Left lobe of liver (tissue), 2 donors: ENCODE data around the gene CCDC88A. TPM values are rescaled to one million over a fixed set of nuclear protein-coding genes. Genes with fewer than 3 reads are reported as not detected.
A peak's percentile ranks its signal among the peaks of the same experiment; 100 is the strongest.

ENCODE experiments used
- ATAC-seq: fragments of 200-7000 bp; cut with Tn5 transposase; one replicate; pipeline ENCODE4 v1.9.1; 2020; ENCODE audit warnings: mild to moderate bottlenecking, moderate library complexity
- DNase-seq: peaks from one replicate; pipeline ENCODE4 v3.0.0-alpha.2; 2020; ENCODE audit warnings: low spot score
- total RNA-seq: library from RNA; stranded (reverse); gene quantifications from one replicate; pipeline ENCODE4 v1.2.1, GENCODE V29; 2021
- donor health status: DM: no; HTN: no; CAD: no; lungs with moderate emphysema.
- donor health status: DM: no; HTN: yes; CAD: no.

Gene CCDC88A
- total RNA-seq, 1 donor from 2014 or later = 12.0 TPM

DNA sequence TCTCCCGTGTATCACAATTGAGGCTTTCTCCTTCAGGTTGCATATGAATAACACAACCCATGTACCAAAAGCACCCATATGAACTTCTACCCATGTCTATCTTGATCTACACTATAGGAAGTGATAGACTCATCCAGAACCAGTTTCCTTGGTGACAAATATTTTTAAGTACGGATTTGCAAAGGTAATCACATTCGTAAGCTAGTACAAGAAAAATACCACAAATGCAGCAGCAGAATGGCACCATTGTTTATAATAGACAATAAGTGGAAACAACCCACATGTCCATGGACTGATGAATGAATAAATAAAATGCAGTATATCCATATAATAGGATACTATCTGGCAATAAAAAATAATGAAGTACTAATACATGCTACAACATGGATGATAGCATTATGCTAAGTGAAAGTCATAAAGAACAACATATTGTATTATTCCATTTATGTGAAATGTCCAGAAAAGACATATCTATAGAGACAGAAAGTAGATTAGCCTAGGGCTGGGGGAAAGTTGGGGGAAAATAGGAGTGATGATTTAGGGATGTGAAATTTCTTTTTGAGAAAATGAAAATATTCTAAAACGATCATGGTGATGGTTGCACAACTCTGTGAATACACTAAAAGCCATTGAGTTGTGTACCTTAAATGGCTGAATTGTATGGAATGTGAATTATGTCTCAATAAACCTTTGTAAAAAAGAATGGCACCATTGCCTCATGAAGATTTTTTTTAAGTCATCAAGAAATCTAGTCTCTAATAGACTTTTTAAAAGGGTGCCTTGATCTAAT, 3.4 kb upstream of the CCDC88A start:
- ATAC-seq = no peak

GRCh38 chr2:55421326-55421725, 1.7 kb upstream of the CCDC88A start:
- ATAC-seq (no peak), DNase-seq (no peak)

More for the DNA sequence above, 3.4 kb upstream of the CCDC88A start:
- no peak for DNase-seq

GRCh38 chr2:55420871-55421270, 1.2 kb upstream of the CCDC88A start:
- ATAC-seq (no peak), DNase-seq (no peak)

DNA sequence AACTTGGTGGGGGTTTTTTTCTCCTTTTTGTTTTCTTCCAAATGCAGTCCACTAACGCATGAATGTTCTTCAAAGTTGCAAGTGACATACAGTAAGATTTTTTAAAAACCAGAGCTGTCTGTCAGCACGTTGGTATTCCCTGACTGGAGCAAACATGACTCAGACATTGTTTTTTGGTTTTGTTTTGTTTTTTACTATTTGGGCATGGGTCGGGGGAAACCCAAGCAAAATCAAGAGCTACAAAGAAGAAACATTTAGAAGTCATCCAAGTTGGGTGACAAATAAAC, 726 bp upstream of the CCDC88A start:
- ATAC-seq (no peak), DNase-seq (no peak)

GRCh38 chr2:55419233-55419678, 400 bp downstream of the CCDC88A start:
- DNase-seq = no peak
- ATAC-seq = peak; percentile 37

GRCh38 chr2:55418512-55419232, 984 bp downstream of the CCDC88A start:
- ATAC-seq (no peak), DNase-seq (no peak)

DNA sequence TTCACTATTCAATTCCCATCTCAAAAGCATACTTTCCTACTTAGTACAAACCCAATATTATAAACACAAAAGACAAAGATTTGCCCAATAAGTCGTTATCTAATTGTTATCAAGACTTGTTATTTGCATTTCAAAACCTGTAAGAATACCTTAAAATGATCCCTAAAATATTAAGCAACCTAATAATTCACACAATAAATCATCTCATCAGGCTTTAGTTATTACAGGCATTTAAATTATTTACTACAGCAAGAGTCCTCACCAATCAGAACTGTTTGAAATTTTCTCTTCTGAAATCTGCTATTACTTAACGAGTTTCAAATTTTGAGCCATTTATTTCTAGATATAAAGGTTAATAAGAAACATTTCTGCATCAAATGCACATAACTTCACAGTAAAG, 1.6 kb downstream of the CCDC88A start:
- ATAC-seq (no peak), DNase-seq (no peak)

DNA sequence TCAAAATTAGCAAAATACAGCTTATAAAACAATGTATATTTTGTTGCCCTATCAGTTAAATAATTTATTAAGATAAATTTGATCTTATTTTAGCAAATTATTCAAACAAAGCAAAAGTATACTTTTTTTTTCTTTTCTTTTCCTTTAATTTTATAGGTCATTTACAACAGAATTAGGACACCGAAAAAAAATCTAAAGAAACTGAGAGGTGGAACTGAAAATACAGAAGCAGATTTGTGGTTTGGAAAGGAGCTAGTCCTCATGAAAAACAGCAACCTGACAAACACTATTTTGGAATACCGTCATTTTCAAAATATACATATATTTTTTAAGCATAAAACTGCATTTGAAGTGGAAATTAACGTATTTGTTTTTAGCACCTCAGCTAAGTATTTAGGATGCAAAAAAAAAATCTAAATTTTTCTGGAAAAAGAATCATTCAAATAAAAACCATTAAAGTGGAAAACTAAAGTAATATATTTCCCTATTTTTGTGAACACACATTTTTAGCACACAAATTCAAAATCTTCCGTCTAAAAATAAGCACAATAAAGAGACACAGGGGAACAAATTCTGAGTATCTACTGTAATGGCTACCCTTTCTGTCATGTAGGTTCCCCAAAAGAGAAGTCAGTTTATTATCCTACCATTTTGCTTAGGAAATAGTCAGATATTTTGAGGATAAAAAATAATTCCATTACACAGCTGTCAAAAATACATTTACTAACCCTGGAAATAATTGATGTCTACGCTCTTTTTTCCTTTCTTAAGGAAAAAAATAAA, 2.7 kb downstream of the CCDC88A start:
- no peak for ATAC-seq

GRCh38 chr2:55415300-55415699, 4.4 kb downstream of the CCDC88A start:
- DNase-seq = no peak
- no peak for ATAC-seq

More for the DNA sequence above, 2.7 kb downstream of the CCDC88A start:
- no peak for DNase-seq

DNA sequence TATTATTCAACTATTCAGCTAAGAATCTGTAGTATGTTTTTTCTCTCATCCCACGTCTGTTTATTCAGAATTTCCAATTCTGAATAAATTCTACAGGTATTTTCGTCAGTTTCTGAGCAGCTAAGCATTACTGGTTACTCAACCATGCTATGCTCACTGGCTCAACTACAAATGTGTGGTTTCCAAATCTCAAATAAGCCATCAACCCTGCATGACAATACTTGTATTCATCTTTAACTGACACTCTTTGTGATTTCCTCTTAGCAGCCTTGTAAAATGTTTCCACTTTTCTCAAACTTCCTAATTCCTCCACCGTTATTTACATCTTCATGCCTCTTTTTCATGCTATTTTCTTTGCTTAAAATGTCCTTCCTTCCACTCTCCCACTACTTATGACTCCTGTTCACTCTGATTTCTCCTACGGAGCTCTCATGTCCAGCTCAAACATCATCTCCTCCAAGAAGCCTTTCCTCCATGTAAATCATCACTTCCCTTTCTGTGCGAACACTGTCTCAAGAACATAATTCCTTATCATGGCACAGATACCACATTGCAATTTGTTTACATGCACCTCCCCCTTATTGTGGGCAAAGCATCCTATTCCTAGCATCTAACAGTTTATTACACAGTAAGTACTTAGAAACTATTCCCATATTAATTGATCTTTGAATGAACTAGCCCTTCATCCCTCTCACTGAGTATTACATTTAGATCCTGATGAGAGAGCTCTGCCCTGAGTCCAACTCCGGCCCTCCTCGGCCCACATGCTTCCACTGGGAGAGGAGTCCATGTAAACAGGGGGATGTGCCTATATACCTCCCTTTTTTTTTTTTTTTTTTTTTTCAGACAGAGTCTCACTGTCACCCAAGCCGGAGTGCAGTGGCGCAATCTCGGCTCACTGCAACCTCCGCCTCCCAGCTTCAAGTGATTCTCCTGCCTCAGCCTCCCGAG, 10.5 kb downstream of the CCDC88A start:
- DNase-seq = no peak
- no peak for ATAC-seq

DNA sequence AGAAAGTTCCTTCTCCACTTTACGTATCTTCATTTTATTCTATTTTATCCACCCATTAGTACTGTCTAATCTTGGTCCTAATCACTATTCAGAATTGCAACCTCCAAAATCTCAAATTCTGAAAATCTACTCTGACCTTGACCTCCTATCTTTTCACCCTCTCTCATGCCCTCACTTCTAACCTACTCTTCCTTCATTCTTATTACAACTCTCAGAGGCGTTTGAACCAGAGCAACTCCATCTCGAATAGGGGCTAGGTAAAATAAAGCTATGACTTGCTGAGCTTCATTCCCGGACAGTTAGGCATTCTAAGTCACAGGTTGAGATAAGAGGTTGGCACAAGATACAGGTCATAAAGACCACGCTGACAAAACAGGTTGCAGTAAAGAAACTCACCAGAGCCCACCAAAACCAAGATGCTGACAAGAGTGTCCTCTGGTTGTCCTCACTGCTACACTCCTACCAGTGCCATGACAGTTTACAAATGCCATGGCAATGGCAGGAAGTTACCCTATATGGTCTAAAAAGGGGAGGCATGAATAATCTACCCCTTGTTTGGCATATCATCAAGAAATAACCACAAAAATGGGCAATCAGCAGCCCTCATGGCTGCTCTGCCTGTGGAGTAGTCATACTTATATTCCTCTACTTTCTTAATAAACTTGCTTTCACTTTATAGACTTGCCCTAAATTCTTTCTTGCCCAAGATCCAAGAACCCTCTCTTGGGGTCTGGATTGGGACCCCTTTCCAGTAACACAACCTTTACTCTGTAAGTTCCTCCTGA, 11.4 kb downstream of the CCDC88A start:
- no peak for DNase-seq
- no peak for ATAC-seq

- no peak for DNase-seq
- no peak for ATAC-seq
Observed at GRCh38 chr2:55405116-55405515, 14.5 kb downstream of the CCDC88A start.

DNA sequence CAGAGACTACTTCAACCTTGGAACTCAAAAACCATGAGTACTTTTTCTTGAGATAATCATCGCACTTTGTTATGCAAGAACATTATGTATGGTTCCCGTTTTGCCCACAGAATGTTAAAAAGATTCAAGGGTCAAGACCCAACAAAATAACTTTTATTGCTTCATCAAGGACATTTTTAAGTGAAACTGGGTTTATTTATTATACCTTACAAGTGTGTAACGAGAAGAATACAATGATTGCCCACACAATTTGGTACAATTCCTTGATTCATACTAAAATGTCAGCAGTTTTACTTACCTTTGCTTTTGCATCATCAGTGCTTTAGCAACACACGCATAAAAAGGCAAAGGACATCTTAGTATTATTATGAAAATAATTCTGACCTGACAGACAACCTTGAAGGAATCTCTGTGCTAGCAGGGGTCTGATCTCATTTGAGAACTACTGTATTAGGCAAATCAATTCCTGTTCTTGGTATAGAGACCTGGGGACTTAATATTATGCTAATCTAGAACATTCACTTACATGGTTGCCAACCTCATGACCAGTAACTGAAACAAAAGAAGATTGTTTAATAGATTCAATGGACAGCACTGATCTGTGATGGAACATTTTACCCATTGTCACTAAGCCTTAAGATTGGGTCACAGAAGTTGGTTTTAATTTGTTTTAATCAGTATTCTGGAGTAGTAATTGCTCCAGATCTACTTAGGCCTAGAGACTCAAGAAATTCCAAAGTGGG, 16.2 kb downstream of the CCDC88A start:
- DNase-seq (no peak), ATAC-seq (no peak)

DNA sequence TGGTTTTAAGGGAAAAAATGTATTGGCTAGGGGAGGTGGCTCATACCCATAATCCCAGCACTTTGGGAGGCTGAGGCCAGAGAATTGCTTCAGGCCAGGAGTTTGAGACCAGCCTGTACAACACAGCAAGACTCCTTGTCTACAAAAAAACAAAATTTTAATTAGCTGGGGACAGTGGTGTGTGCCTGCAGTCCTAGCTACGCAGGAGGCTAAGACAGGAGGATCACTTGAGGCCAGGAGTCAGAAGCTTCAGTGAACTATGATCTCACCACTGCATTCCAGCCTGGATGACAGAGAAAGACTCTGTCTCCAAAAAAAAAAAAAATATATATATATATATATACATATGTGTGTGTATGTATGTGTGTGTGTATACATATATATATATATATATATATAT, 18.5 kb downstream of the CCDC88A start:
- ATAC-seq (no peak), DNase-seq (no peak)

GRCh38 chr2:55400332-55400731, 19.3 kb downstream of the CCDC88A start:
- no peak for ATAC-seq
- no peak for DNase-seq

DNA sequence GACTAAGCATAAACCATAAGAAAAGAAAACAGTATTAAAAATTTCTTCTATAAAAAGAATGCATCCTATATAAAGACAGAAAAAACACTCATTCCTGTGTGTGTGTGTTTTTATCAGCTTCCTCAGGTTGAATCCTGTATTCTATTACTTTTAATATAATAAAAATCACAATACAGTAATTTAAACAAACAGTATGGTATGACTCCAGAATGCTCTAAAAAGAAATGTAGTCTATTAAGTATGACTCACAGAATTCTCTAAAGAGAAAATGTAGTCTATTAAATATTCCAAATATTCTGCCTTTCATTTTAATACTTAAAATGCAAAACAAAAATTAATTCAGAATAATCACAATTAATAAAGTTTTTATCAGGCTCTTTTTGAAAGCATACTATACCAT, 19.8 kb downstream of the CCDC88A start:
- no peak for DNase-seq
- no peak for ATAC-seq

- no peak for ATAC-seq
- no peak for DNase-seq
Observed at GRCh38 chr2:55395724-55396605, 23.7 kb downstream of the CCDC88A start.

DNA sequence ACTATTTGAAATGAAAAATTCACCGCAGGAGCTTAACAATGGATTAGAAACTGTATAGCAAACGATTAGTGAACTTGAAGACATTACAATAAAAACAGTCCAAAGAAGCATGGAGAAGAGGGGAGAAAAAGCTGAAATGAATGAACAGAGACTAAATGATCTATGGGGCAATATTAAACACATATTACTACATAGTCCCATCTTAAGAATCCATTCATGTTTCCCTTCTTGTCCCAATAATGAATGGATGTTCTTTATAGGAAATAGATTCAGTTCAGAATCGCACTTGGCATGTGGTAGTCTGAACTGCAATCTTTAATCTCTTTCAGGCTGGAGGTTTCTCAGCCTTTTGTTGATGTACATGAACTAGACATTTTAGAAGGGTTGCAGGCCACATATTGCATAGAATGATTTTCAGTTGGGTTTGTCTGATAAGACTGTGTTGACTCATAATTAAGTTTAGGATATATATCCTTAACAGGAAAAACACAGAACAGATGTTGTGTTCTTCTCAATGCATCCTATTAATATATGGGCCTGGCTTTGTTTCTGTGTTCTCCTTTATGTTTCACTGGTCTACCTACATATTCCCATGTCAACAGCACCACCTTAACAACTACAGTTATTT, 27.9 kb downstream of the CCDC88A start:
- ATAC-seq (no peak), DNase-seq (no peak)
